Upper lobe of left lung (tissue), 6 donors: ENCODE results near the gene DLG2. TPM values are rescaled to one million over a fixed set of nuclear protein-coding genes. Genes with fewer than 3 reads are reported as not detected.

Experiments used
- ATAC-seq, 2 donors: fragments of 200-7000 bp; cut with Tn5 transposase; one replicate each; pipeline ENCODE4 v1.9.1; 2022; ENCODE audit warnings: mild to moderate bottlenecking in 2 of 2, moderate library complexity in 2 of 2; ENCODE audit not compliant: low FRiP score in 2 of 2
- DNase-seq, 2 donors: peaks; one replicate each; pipeline ENCODE4 v3.0.0-alpha.2; 2019 to 2020
- H3K27ac ChIP-seq, 4 donors: fragments of 200-600 bp; sonication (generic); one replicate each; pipeline ENCODE4 v1.5.1; 2016 to 2019
- H3K27me3 ChIP-seq, 4 donors: fragments of 200-600 bp; sonication (generic); one replicate each; pipeline ENCODE4 v1.5.1; 2017 to 2019
- H3K36me3 ChIP-seq, 4 donors: fragments of 200-600 bp; sonication (generic); one replicate each; pipeline ENCODE4 v1.5.1; 2016 to 2019
- H3K4me1 ChIP-seq, 4 donors: fragments of 200-600 bp; sonication (generic); one replicate each; pipeline ENCODE4 v1.5.1; 2018 to 2019
- H3K4me3 ChIP-seq, 4 donors: fragments of 200-600 bp; sonication (generic); one replicate each; pipeline ENCODE4 v1.5.1; 2017 to 2019; ENCODE audit warnings: mild to moderate bottlenecking in 2 of 4, moderate library complexity in 1 of 4
- H3K9me3 ChIP-seq, 4 donors: fragments of 200-600 bp; sonication (generic); one replicate each; pipeline ENCODE4 v1.5.1; 2018 to 2019
- EP300 ChIP-seq, 4 donors: sonication (generic); formaldehyde crosslinking; IDR thresholded peaks; one replicate each; pipeline ENCODE4 v1.5.1; 2017; ENCODE audit warnings: antibody characterized with exemption in 4 of 4, control low read depth in 2 of 4
- POLR2A ChIP-seq, 4 donors: fragments of 450-650 bp; IDR thresholded peaks; one replicate each; pipeline ENCODE4 v1.5.1; 2016 to 2017; ENCODE audit warnings: antibody characterized with exemption in 4 of 4, mild to moderate bottlenecking in 2 of 4
- POLR2AphosphoS5 ChIP-seq, 2 donors: sonication (generic); formaldehyde crosslinking; IDR thresholded peaks; one replicate each; pipeline ENCODE4 v1.5.1; 2017; ENCODE audit warnings: antibody characterized with exemption in 2 of 2
- WGBS, 2 donors: methylation state at CpG; one replicate each; pipeline ENCODE4 v1.1.5; 2017 to 2018; 5-methylcytosine and 5-hydroxymethylcytosine counted together
- total RNA-seq, 6 donors: library from RNA; depleted of rRNA in 4 of 6; stranded (reverse); fragments of >200 nt in 4 of 6; gene quantifications; one replicate each; pipeline versions ENCODE4 v1.1.0 to v1.2.1, GENCODE V29; 2016 to 2021
- TF ChIP-seq, protein P1 (sequence below), 6 experiments: fragments of 450-650 bp in 4 of 6; fragments of 200-600 bp in 2 of 6; sonication (generic) in 2 of 6; IDR thresholded peaks; one replicate each; pipeline ENCODE4 v1.5.1; 2016 to 2019; ENCODE audit warnings: antibody characterized with exemption in 6 of 6
- donor health status: DM: no; HTN: no; CAD: no; lungs with moderate emphysema.
- donor health status: DM: no; HTN: yes; CAD: no; lungs with severe emphysema.

DLG2 gene
- total RNA-seq, 6 donors from 2014 or later, result 3.4 to 37.7 (median 9.1) TPM

DNA sequence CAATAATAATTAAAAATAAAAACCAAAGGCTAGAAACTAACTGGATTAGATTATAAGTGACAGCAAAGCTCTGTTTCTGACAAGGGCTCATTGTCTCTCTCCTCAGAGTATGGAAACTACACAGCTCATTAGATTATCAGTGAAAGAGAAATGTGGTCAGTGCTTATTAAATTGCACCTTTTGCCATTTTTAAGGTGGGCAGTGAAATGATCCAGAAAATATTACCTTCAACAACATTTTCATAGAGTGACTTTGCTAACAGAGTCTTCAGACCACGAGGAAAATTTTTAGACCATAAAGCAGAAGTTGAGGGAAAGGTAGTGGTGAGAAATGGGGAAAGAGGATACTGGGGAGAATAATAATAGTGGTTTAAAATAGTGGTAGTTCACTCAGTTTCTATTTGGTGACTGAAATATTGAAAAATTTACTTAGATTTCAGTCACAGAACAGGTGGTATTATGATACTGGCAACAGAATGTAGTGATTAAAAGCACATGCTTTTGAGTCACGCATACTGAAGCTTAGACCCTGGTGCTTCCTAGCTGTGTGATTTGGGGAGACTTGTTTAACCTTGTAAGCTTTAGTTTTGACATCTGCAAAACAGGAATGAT lies 1657.0 kb downstream of the DLG2 start:
- Histone ChIP-seq H3K9me3 (no peaks in the 10 kb centered on the region), H3K36me3 (no peaks in the 10 kb centered on the region), H3K27ac (no peak overlapping the region), H3K27me3 (no peaks in the 10 kb centered on the region), H3K4me1 (no peaks in the 10 kb centered on the region), H3K4me3 (no peak overlapping the region)
- ATAC-seq (no peak), DNase-seq (no peak)
- WGBS, 2 donors, result 59 to 73% methylated on average over 2 of the region's 2 CpGs
- TF ChIP-seq POLR2A (IDR thresholded peaks at IDR 0.05) (no peak), POLR2AphosphoS5 (IDR thresholded peaks at IDR 0.05) (no peak), EP300 (IDR thresholded peaks at IDR 0.05) (no peak)
- TF ChIP-seq, protein P1, sequence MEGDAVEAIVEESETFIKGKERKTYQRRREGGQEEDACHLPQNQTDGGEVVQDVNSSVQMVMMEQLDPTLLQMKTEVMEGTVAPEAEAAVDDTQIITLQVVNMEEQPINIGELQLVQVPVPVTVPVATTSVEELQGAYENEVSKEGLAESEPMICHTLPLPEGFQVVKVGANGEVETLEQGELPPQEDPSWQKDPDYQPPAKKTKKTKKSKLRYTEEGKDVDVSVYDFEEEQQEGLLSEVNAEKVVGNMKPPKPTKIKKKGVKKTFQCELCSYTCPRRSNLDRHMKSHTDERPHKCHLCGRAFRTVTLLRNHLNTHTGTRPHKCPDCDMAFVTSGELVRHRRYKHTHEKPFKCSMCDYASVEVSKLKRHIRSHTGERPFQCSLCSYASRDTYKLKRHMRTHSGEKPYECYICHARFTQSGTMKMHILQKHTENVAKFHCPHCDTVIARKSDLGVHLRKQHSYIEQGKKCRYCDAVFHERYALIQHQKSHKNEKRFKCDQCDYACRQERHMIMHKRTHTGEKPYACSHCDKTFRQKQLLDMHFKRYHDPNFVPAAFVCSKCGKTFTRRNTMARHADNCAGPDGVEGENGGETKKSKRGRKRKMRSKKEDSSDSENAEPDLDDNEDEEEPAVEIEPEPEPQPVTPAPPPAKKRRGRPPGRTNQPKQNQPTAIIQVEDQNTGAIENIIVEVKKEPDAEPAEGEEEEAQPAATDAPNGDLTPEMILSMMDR (IDR thresholded peaks at IDR 0.05), result no peak

DNA sequence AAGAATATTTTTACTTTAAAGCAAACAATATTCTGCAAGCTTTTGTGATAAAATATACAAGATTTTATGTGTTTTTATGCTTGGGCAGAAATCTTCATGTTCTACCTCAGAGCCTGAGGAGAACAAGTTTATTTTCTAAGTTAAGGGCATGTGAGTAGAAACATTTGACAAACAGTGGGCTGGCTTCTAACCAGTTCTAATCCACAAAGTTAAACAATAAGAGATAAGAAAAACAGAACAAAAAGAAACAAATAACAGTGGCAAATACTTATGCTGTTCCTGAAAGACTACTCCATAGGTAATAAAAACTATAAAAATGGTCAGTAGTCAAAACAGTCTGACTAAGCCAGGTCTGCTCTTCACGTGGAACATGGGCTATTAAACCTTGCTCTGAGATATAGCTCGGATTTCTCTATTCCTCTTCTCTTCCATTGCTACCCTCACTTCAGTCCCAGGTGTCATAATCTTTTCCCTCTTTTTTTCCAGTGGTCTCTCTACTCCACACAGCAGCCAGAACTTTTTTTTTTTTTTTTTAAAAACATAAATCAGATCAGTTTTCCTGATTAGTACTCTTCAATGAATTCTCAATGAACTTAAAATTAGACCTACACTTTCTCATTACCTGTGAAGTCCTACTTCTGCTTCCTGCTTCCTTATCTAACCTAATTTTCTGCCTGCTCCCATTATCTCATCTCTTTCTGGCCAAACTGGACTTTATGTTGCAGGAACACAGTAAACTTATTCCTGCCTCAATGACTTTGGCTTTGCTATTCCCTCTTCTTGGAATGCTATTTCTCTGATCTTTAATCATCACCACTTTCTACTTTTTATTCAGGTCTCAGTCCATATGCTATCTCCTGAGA lies 1669.9 kb downstream of the DLG2 start:
- no peak overlapping the region for H3K27ac ChIP-seq
- no peak for DNase-seq
- peaks cover 0 to 5% (median 0%) of the 10 kb centered on the region in 4 donors for H3K4me1 ChIP-seq
- no peaks in the 10 kb centered on the region for H3K36me3 ChIP-seq
- TF ChIP-seq POLR2A (IDR thresholded peaks at IDR 0.05) (no peak), POLR2AphosphoS5 (IDR thresholded peaks at IDR 0.05) (no peak), EP300 (IDR thresholded peaks at IDR 0.05) (no peak)
- TF ChIP-seq, protein P1 (IDR thresholded peaks at IDR 0.05), result no peak
- H3K27me3 ChIP-seq, result no peaks in the 10 kb centered on the region
- 36 to 46% methylated on average over 2 of the region's 2 CpGs for WGBS, 2 donors
- no peak overlapping the region for H3K4me3 ChIP-seq
- ATAC-seq, result no peak
- no peaks in the 10 kb centered on the region for H3K9me3 ChIP-seq

DNA sequence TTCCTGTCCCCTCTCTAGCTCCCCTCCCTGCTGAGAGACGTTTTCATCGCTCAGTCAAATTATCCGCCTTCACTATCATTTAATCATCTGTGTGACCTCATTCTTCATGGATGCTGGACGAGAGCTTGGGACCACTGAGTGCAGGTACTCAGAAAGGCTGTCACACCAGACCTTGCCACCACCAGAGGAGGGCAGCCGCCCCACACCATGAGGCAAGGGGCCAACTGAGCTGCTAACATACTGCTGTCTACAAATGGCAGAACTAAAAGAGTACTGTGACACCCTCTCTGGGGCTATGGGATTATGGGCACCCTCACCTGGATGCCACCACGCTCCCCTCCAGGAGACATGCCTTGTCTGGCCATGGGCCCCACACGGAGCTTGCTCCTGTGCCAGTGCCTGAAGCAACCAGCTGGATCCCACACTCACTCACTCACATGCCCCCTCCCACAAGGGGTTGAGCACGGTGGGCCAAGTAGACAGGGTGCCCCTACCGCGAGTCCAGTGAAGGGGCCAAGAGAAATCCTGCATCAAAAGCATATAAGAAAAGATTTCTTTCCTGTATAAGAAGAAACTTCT lies 1670.9 kb downstream of the DLG2 start:
- no peak for TF ChIP-seq EP300 (IDR thresholded peaks at IDR 0.05)
- no peak for TF ChIP-seq POLR2AphosphoS5 (IDR thresholded peaks at IDR 0.05)
- TF ChIP-seq, protein P1 (IDR thresholded peaks at IDR 0.05), result no peak
- TF ChIP-seq POLR2A (IDR thresholded peaks at IDR 0.05), result no peak
- ATAC-seq, result peak in 1 of 2 donors; percentile 12
- H3K36me3 ChIP-seq, result no peaks in the 10 kb centered on the region
- no peaks in the 10 kb centered on the region for H3K9me3 ChIP-seq
- no peak overlapping the region for H3K27ac ChIP-seq
- 87 to 89% methylated on average over 9 to 10 of the region's 10 CpGs for WGBS, 2 donors
- no peaks in the 10 kb centered on the region for H3K27me3 ChIP-seq
- DNase-seq, result peak in 1 of 2 donors; percentile 20
- H3K4me1 ChIP-seq, result peaks cover 0 to 5% (median 0%) of the 10 kb centered on the region in 4 donors
- no peak overlapping the region for H3K4me3 ChIP-seq

DNA sequence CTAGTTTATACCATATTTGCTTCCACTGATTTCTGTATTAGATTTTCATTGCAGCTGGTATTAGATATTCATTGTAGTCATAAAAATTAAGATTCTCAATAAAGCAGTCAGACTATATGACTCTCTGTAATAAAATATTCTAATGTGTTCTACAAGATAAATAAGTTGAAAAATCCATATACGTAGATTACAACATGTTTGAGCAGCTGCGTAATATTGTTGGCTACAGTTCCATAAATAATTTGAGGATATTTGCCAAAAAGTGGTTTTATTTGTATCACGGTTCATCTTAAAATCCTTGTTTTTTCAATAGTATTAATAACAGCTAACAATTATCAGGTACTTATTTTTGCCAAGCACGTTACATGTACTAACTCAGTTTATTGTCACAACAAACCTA lies 1672.4 kb downstream of the DLG2 start:
- Histone ChIP-seq H3K36me3 (no peaks in the 10 kb centered on the region), H3K4me1 (peaks cover 0 to 5% (median 0%) of the 10 kb centered on the region in 4 donors), H3K4me3 (no peak overlapping the region), H3K9me3 (no peaks in the 10 kb centered on the region), H3K27ac (no peak overlapping the region), H3K27me3 (no peaks in the 10 kb centered on the region)
- ATAC-seq (no peak), DNase-seq (no peak)
- TF ChIP-seq EP300 (IDR thresholded peaks at IDR 0.05) (no peak), POLR2AphosphoS5 (IDR thresholded peaks at IDR 0.05) (no peak), POLR2A (IDR thresholded peaks at IDR 0.05) (no peak)
- TF ChIP-seq, protein P1 (IDR thresholded peaks at IDR 0.05), result no peak
- 70 to 82% methylated on average over 4 of the region's 4 CpGs for WGBS, 2 donors
